OCI-LY7 (cell line): ENCODE results near the gene IGLL5. TPM values are rescaled to one million over a fixed set of nuclear protein-coding genes. Genes with fewer than 3 reads are reported as not detected.
A peak's percentile ranks its signal among the peaks of the same experiment; 100 is the strongest.

Experiments used
- BruUV-seq: library from RNA; stranded (reverse); fragments of 400-500 nt; replicated peaks from 2 replicates; lab custom pipeline; 2021; lab: Mats Ljungman, UMichigan
- CTCF ChIA-PET: fragments of 300-600 bp; sonication (Branson Sonifier 250); formaldehyde crosslinking; loops from one replicate; lab custom pipeline; 2022; ENCODE audit warnings: antibody characterized with exemption; ENCODE audit not compliant: unreplicated experiment; lab: Charles Lee
- POLR2A ChIA-PET: fragments of 300-600 bp; sonication (Branson Sonifier 250); formaldehyde crosslinking; loops from one replicate; lab custom pipeline; 2022; ENCODE audit warnings: antibody characterized with exemption; lab: Charles Lee
- DNase-seq: peaks from one replicate; pipeline ENCODE4 v3.0.0-alpha.2; 2015; ENCODE audit warnings: low spot score
- H2AFZ ChIP-seq: fragments of 200-600 bp; sonication (generic), shearing (Covaris generic); 2 replicates; pipeline ENCODE4 v1.6.1; 2014; ENCODE audit warnings: mild to moderate bottlenecking, antibody characterized with exemption, low read length, moderate library complexity
- H3K27ac ChIP-seq: fragments of 200-600 bp; sonication (generic); 2 replicates; pipeline ENCODE4 v1.5.1; 2014; ENCODE audit warnings: mixed run types, low read depth, mild to moderate bottlenecking, moderate library complexity, low read length, inconsistent platforms; ENCODE audit not compliant: poor library complexity, severe bottlenecking
- H3K36me3 ChIP-seq: fragments of 200-600 bp; sonication (generic); 2 replicates; pipeline ENCODE4 v1.6.1; 2014; ENCODE audit warnings: mild to moderate bottlenecking, antibody characterized with exemption, low read length, moderate library complexity, mixed read lengths; ENCODE audit not compliant: insufficient read depth
- H3K4me1 ChIP-seq: fragments of 200-600 bp; sonication (generic); 2 replicates; pipeline ENCODE4 v1.5.1; 2014; ENCODE audit warnings: mild to moderate bottlenecking, low read length; ENCODE audit not compliant: insufficient read depth, poor library complexity, severe bottlenecking
- H3K4me2 ChIP-seq: fragments of 200-600 bp; sonication (generic); 2 replicates; pipeline ENCODE4 v1.6.1; 2014; ENCODE audit warnings: mild to moderate bottlenecking, low read length
- H3K4me3 ChIP-seq: fragments of 200-600 bp; sonication (generic); 2 replicates; pipeline ENCODE4 v1.5.1; 2014; ENCODE audit warnings: mild to moderate bottlenecking, low read depth, low read length; ENCODE audit not compliant: poor library complexity, severe bottlenecking
- H3K79me2 ChIP-seq: fragments of 200-600 bp; sonication (generic); 2 replicates; pipeline ENCODE4 v1.6.1; 2016; ENCODE audit warnings: low read depth, mild to moderate bottlenecking, low read length, moderate library complexity, mixed read lengths; ENCODE audit not compliant: insufficient read depth
- H3K9me2 ChIP-seq: fragments of 200-600 bp; sonication (generic); 2 replicates; pipeline ENCODE4 v1.6.1; 2016; ENCODE audit warnings: mild to moderate bottlenecking, low read length, mixed read lengths; ENCODE audit not compliant: insufficient read depth
- H3K9me3 ChIP-seq: fragments of 200-600 bp; sonication (generic); 2 replicates; pipeline ENCODE4 v1.6.1; 2014; ENCODE audit warnings: mild to moderate bottlenecking, mixed run types, low read length, mixed read lengths
- H4K20me1 ChIP-seq: fragments of 200-600 bp; sonication (generic); 2 replicates; pipeline ENCODE4 v1.6.1; 2014; ENCODE audit warnings: mild to moderate bottlenecking, antibody characterized with exemption, low read length, moderate library complexity, mixed read lengths; ENCODE audit not compliant: insufficient read depth
- EZH2phosphoT487 ChIP-seq: fragments of 200-600 bp; sonication (generic); IDR thresholded peaks from 2 replicates; pipeline ENCODE4 v1.6.1; 2018; ENCODE audit warnings: low read depth, borderline replicate concordance, mild to moderate bottlenecking, mixed run types, antibody characterized with exemption, low read length, moderate library complexity, mixed read lengths
- intact Hi-C: fragments of 100-400 bp; cut with micrococcal nuclease; formaldehyde crosslinking; loops from one replicate; pipeline ENCODE4 v1.10.0; 2022; ENCODE audit not compliant: unreplicated experiment
- total RNA-seq, 2 experiments: library from RNA; depleted of rRNA in 1 of 2; stranded (reverse); fragments of >200 nt in 1 of 2; shearing (Covaris generic) in 1 of 2; gene quantifications; 2 replicates each; pipeline ENCODE4 v1.2.3, GENCODE V29; 2014 to 2022
- TF ChIP-seq, protein P1 (sequence below): fragments of 200-600 bp; sonication (generic); conservative IDR thresholded peaks from 2 replicates; pipeline ENCODE4 v1.5.1; 2014; ENCODE audit warnings: mild to moderate bottlenecking, antibody characterized with exemption, low read length, moderate library complexity, mixed read lengths

Gene IGLL5
- total RNA-seq, 2 experiments from 2014 or later = 219 to 364 TPM

GRCh38 chr22:22895776-22896445, 8.3 kb downstream of the IGLL5 start:
- Histone ChIP-seq H4K20me1 (no peaks in the 10 kb centered on the region), H3K9me3 (no peaks in the 10 kb centered on the region), H3K4me3 (no peak overlapping the region), H2AFZ (no peak overlapping the region), H3K27ac (peak overlapping the region; percentile 81), H3K9me2 (no peaks in the 10 kb centered on the region), H3K36me3 (peaks cover 61% of the 10 kb centered on the region), H3K4me2 (peak overlapping the region; percentile 77), H3K79me2 (peaks cover 43% of the 10 kb centered on the region), H3K4me1 (peaks cover 82% of the 10 kb centered on the region)
- DNase-seq = no peak
- no TSS peak for BruUV-seq
- CTCF ChIA-PET = interaction anchor here (1.1 kb wide), 2 partner anchors 33 to 40 kb away, joined by 3 to 5 read pairs; no protein-coding TSS in a partner anchor
- POLR2A ChIA-PET = interaction anchor here (0.7 to 8.1 kb wide), 3 partner anchors 7 to 46 kb away, joined by 3 to 93 read pairs (median 8); no protein-coding TSS in a partner anchor
- TF ChIP-seq, protein P1, sequence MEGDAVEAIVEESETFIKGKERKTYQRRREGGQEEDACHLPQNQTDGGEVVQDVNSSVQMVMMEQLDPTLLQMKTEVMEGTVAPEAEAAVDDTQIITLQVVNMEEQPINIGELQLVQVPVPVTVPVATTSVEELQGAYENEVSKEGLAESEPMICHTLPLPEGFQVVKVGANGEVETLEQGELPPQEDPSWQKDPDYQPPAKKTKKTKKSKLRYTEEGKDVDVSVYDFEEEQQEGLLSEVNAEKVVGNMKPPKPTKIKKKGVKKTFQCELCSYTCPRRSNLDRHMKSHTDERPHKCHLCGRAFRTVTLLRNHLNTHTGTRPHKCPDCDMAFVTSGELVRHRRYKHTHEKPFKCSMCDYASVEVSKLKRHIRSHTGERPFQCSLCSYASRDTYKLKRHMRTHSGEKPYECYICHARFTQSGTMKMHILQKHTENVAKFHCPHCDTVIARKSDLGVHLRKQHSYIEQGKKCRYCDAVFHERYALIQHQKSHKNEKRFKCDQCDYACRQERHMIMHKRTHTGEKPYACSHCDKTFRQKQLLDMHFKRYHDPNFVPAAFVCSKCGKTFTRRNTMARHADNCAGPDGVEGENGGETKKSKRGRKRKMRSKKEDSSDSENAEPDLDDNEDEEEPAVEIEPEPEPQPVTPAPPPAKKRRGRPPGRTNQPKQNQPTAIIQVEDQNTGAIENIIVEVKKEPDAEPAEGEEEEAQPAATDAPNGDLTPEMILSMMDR = no peak
- TF ChIP-seq EZH2phosphoT487 = no peak
- intact Hi-C loops = no loop called here

GRCh38 chr22:22896601-22897000, 9.0 kb downstream of the IGLL5 start:
- peak overlapping the region; percentile 77 for H3K4me2 ChIP-seq
- peak overlapping the region; percentile 81 for H3K27ac ChIP-seq
- H3K79me2 ChIP-seq = peaks cover 36% of the 10 kb centered on the region
- ChIA-PET POLR2A (interaction anchor here (1.3 to 8.1 kb wide), 3 partner anchors 34 to 43 kb away, joined by 4 to 93 read pairs (median 9); no protein-coding TSS in a partner anchor), CTCF (interaction anchor here (0.8 to 1.1 kb wide), 2 partner anchors 35 to 39 kb away, joined by 3 to 5 read pairs; no protein-coding TSS in a partner anchor)
- intact Hi-C loops = no loop called here
- peaks cover 58% of the 10 kb centered on the region for H3K36me3 ChIP-seq
- DNase-seq = no peak
- no peaks in the 10 kb centered on the region for H4K20me1 ChIP-seq
- no peak for TF ChIP-seq EZH2phosphoT487
- TF ChIP-seq, protein P1 = no peak
- H3K4me1 ChIP-seq = peaks cover 85% of the 10 kb centered on the region
- H3K9me2 ChIP-seq = no peaks in the 10 kb centered on the region
- no TSS peak for BruUV-seq
- no peaks in the 10 kb centered on the region for H3K9me3 ChIP-seq
- no peak overlapping the region for H3K4me3 ChIP-seq
- no peak overlapping the region for H2AFZ ChIP-seq
